DND-41 (cell line): ENCODE results near the gene PM20D1.
"Not testable (repeated sequence)": the region's sequence is repeated elsewhere in the genome, so short reads cannot be mapped to it uniquely, and the experiment has no call there.

Source experiments
- ATAC-seq: fragments of 200-7000 bp; cut with Tn5 transposase; 3 replicates; pipeline ENCODE4 v1.9.1; 2021; ENCODE audit warnings: low read depth; ENCODE audit not compliant: insufficient read depth
- DNase-seq: peaks from one replicate; pipeline ENCODE4 v3.0.0-alpha.2; 2020
- H2AFZ ChIP-seq: 2 replicates; pipeline ENCODE4 v1.6.0; 2012; ENCODE audit warnings: low read depth, low read length
- H3K27ac ChIP-seq: 2 replicates; pipeline ENCODE4 v1.5.1; 2012; ENCODE audit warnings: low read length, inconsistent platforms
- H3K27me3 ChIP-seq: fragments of 200-600 bp; sonication (generic); 2 replicates; pipeline ENCODE4 v1.6.0; 2012; ENCODE audit warnings: low read length, mild to moderate bottlenecking, inconsistent platforms; ENCODE audit not compliant: insufficient read depth, poor library complexity
- H3K36me3 ChIP-seq: 2 replicates; pipeline ENCODE4 v1.5.1; 2012; ENCODE audit warnings: low read length, inconsistent platforms; ENCODE audit not compliant: insufficient read depth
- H3K4me1 ChIP-seq: 2 replicates; pipeline ENCODE4 v1.5.1; 2012; ENCODE audit warnings: mild to moderate bottlenecking, low read length; ENCODE audit not compliant: insufficient read depth
- H3K4me2 ChIP-seq: 2 replicates; pipeline ENCODE4 v1.6.0; 2012; ENCODE audit warnings: mild to moderate bottlenecking, moderate library complexity, low read length, inconsistent platforms; ENCODE audit not compliant: insufficient read depth
- H3K4me3 ChIP-seq, 2 experiments: fragments of 200-600 bp in 1 of 2; shearing (Covaris generic) in 1 of 2; 2 replicates each; pipeline ENCODE4 v1.5.1; 2012 to 2016; ENCODE audit warnings: inconsistent platforms in 2 of 2, low read length in 2 of 2, mild to moderate bottlenecking in 2 of 2, low read depth in 1 of 2, moderate library complexity in 1 of 2
- H3K79me2 ChIP-seq: 2 replicates; pipeline ENCODE4 v1.6.0; 2012; ENCODE audit warnings: low read length, inconsistent platforms; ENCODE audit not compliant: insufficient read depth
- H3K9ac ChIP-seq: 2 replicates; pipeline ENCODE4 v1.6.0; 2012; ENCODE audit warnings: low read depth, mild to moderate bottlenecking, inconsistent platforms, low read length, moderate library complexity
- H3K9me3 ChIP-seq: 2 replicates; pipeline ENCODE4 v1.5.1; 2012; ENCODE audit warnings: low read length, moderate library complexity, mild to moderate bottlenecking, inconsistent platforms; ENCODE audit not compliant: insufficient read depth, severe bottlenecking
- H4K20me1 ChIP-seq: 2 replicates; pipeline ENCODE4 v1.6.0; 2012; ENCODE audit warnings: low read length; ENCODE audit not compliant: insufficient read depth
- CTCF ChIP-seq: IDR thresholded peaks from 2 replicates; pipeline ENCODE4 v1.5.1; 2012; ENCODE audit warnings: borderline replicate concordance, low read length, moderate library complexity, mild to moderate bottlenecking; ENCODE audit not compliant: poor library complexity, severe bottlenecking; ENCODE audit errors: extremely low read depth
- EZH2 ChIP-seq: IDR thresholded peaks from 3 replicates; pipeline ENCODE4 v1.6.1; 2012; ENCODE audit warnings: borderline replicate concordance, low read depth, mild to moderate bottlenecking, moderate library complexity, low read length, inconsistent platforms; ENCODE audit not compliant: severe bottlenecking

PM20D1 gene

GRCh38 chr1:205858141-205858961 lies 8.4 kb upstream of the PM20D1 start:
- TF ChIP-seq CTCF (no peak), EZH2 (no peak)
- H3K27me3 ChIP-seq = no peaks in the 10 kb centered on the region
- no peaks in the 10 kb centered on the region for H3K36me3 ChIP-seq
- H3K4me3 ChIP-seq = no peak overlapping the region
- H3K27ac ChIP-seq = no peak overlapping the region
- no peak overlapping the region for H3K4me2 ChIP-seq
- ATAC-seq (no peak), DNase-seq (no peak)
- H3K79me2 ChIP-seq = no peaks in the 10 kb centered on the region
- no peaks in the 10 kb centered on the region for H4K20me1 ChIP-seq
- no peaks in the 10 kb centered on the region for H3K4me1 ChIP-seq
- H3K9me3 ChIP-seq = peaks cover 4% of the 10 kb centered on the region
- no peak overlapping the region for H3K9ac ChIP-seq
- H2AFZ ChIP-seq = no peak overlapping the region

- H3K4me3 ChIP-seq, ATAC-seq, H3K4me2 ChIP-seq, H2AFZ ChIP-seq, H4K20me1 ChIP-seq, H3K9me3 ChIP-seq, H3K9ac ChIP-seq, H3K4me1 ChIP-seq, H3K27me3 ChIP-seq, DNase-seq, H3K79me2 ChIP-seq, H3K27ac ChIP-seq, H3K36me3 ChIP-seq: not testable (repeated sequence)
These were observed 7.6 kb upstream of the PM20D1 start for GRCh38 chr1:205857501-205857900.

- TF ChIP-seq CTCF (no peak), EZH2 (no peak)
- H4K20me1 ChIP-seq = no peaks in the 10 kb centered on the region
- DNase-seq (no peak), ATAC-seq (no peak)
- no peaks in the 10 kb centered on the region for H3K79me2 ChIP-seq
- no peaks in the 10 kb centered on the region for H3K4me1 ChIP-seq
- no peak overlapping the region for H3K9ac ChIP-seq
- no peak overlapping the region for H3K4me2 ChIP-seq
- no peaks in the 10 kb centered on the region for H3K36me3 ChIP-seq
- H3K9me3 ChIP-seq = peaks cover under 1% of the 10 kb centered on the region
- H3K27me3 ChIP-seq = no peaks in the 10 kb centered on the region
- H2AFZ ChIP-seq = no peak overlapping the region
- H3K27ac ChIP-seq = no peak overlapping the region
- no peak overlapping the region for H3K4me3 ChIP-seq
These were observed 6.5 kb upstream of the PM20D1 start for GRCh38 chr1:205856433-205856832.

- ATAC-seq = no peak
- H2AFZ ChIP-seq = no peak overlapping the region
- H3K9me3 ChIP-seq = no peaks in the 10 kb centered on the region
- no peaks in the 10 kb centered on the region for H4K20me1 ChIP-seq
- DNase-seq = no peak
- no peak overlapping the region for H3K27ac ChIP-seq
- no peak for TF ChIP-seq EZH2
- TF ChIP-seq CTCF = no peak
- H3K79me2 ChIP-seq = no peaks in the 10 kb centered on the region
- no peak overlapping the region for H3K9ac ChIP-seq
- H3K4me3 ChIP-seq = no peak overlapping the region
- H3K36me3 ChIP-seq = no peaks in the 10 kb centered on the region
- H3K4me1 ChIP-seq = no peaks in the 10 kb centered on the region
- no peaks in the 10 kb centered on the region for H3K27me3 ChIP-seq
- no peak overlapping the region for H3K4me2 ChIP-seq
These were observed 3.0 kb upstream of the PM20D1 start for GRCh38 chr1:205852969-205853368.
